HepG2 (cell line): Measurements from ENCODE around the gene TMEM260. TPM values are rescaled to one million over a fixed set of nuclear protein-coding genes. Genes with fewer than 3 reads are reported as not detected.

Experiments used
- ATAC-seq: fragments of 200-7000 bp; cut with Tn5 transposase; 3 replicates; pipeline ENCODE4 v1.9.1; 2020; ENCODE audit warnings: mild to moderate bottlenecking, moderate library complexity
- BruUV-seq: library from RNA; stranded (reverse); fragments of 400-500 nt; replicated peaks from 2 replicates; lab custom pipeline; 2021; lab: Mats Ljungman, UMichigan
- CTCF ChIA-PET: fragments of 300-600 bp; formaldehyde crosslinking; extraction: SDS; loops from one replicate; lab custom pipeline; 2021; ENCODE audit warnings: low total read pairs, inconsistent platforms, low intra/inter-chr PET ratio; lab: Yijun Ruan, JAX
- POLR2A ChIA-PET: fragments of 350-600 bp; sonication (Branson Sonifier 250); formaldehyde crosslinking; loops from one replicate; lab custom pipeline; 2020; ENCODE audit warnings: antibody characterized with exemption, inconsistent platforms; lab: Yijun Ruan, JAX
- DNase-seq: peaks from one replicate; pipeline ENCODE4 v3.0.0-alpha.2; 2015; ENCODE audit warnings: low spot score
- FAIRE-seq: peaks from 3 replicates; lab custom pipeline; 2011; peaks lifted over from hg19 to GRCh38; lab: Jason Lieb, UNC
- H2AFZ ChIP-seq: one replicate; pipeline ENCODE4 v1.6.1; 2011; ENCODE audit warnings: low read length, inconsistent platforms
- H3K27ac ChIP-seq: fragments of 300-600 bp; 3 replicates; pipeline ENCODE4 v1.8.0; 2011; ENCODE audit warnings: mixed run types, mild to moderate bottlenecking, mixed read lengths, low read length, inconsistent platforms; ENCODE audit not compliant: insufficient read depth; ENCODE audit errors: extremely low read length
- H3K27me3 ChIP-seq, 2 experiments: fragments of 200-600 bp in 1 of 2; 2 replicates in 1 of 2; 3 replicates in 1 of 2; pipeline versions ENCODE4 v1.6.0 to v1.8.0; 2011; ENCODE audit warnings: low read length in 2 of 2, mild to moderate bottlenecking in 2 of 2, moderate library complexity in 2 of 2, inconsistent platforms in 1 of 2; ENCODE audit not compliant: insufficient read depth in 2 of 2, control insufficient read depth in 1 of 2
- H3K36me3 ChIP-seq, 2 experiments: fragments of 200-600 bp in 1 of 2; replicated peaks in 1 of 2; 2 replicates in 1 of 2; 3 replicates in 1 of 2; pipeline versions ENCODE4 v1.5.1 to v1.8.0; 2011; ENCODE audit warnings: low read length in 2 of 2, inconsistent platforms in 1 of 2; ENCODE audit not compliant: insufficient read depth in 2 of 2, control insufficient read depth in 1 of 2
- H3K4me1 ChIP-seq: 2 replicates; pipeline ENCODE4 v1.5.1; 2012; ENCODE audit warnings: low read length, inconsistent platforms; ENCODE audit not compliant: insufficient read depth
- H3K4me2 ChIP-seq: 2 replicates; pipeline ENCODE4 v1.6.0; 2011; ENCODE audit warnings: low read depth, low read length, inconsistent platforms
- H3K4me3 ChIP-seq, 3 experiments: fragments of 200-600 bp in 1 of 3; sonication (generic), shearing (Covaris generic) in 1 of 3; replicated peaks in 1 of 3; 2 replicates each; pipeline ENCODE4 v1.5.1; 2011 to 2016; ENCODE audit warnings: low read length in 3 of 3, inconsistent platforms in 2 of 3, low read depth in 2 of 3, mild to moderate bottlenecking in 2 of 3, control low read depth in 1 of 3, mixed read lengths in 1 of 3; ENCODE audit not compliant: insufficient read depth in 1 of 3
- H3K79me2 ChIP-seq: one replicate; pipeline ENCODE4 v1.6.1; 2011; ENCODE audit warnings: low read length, inconsistent platforms; ENCODE audit not compliant: insufficient read depth
- H3K9ac ChIP-seq: 2 replicates; pipeline ENCODE4 v1.6.0; 2011; ENCODE audit warnings: mild to moderate bottlenecking, low read depth, low read length, inconsistent platforms; ENCODE audit not compliant: insufficient read depth
- H3K9me3 ChIP-seq: 2 replicates; pipeline ENCODE4 v1.5.1; 2012; ENCODE audit warnings: mild to moderate bottlenecking, low read length
- H4K20me1 ChIP-seq: 2 replicates; pipeline ENCODE4 v1.6.0; 2011; ENCODE audit warnings: inconsistent platforms, mild to moderate bottlenecking, low read length, moderate library complexity; ENCODE audit not compliant: insufficient read depth
- CBX2 ChIP-seq, 2 experiments: fragments of 200-600 bp in 1 of 2; sonication (generic); formaldehyde crosslinking in 1 of 2; IDR thresholded peaks; 2 replicates each; pipeline versions ENCODE4 v1.7.0 to v1.8.1; 2018 to 2022; ENCODE audit warnings: low read depth in 2 of 2, low read length in 1 of 2, mild to moderate bottlenecking in 1 of 2, missing genetic modification reagents in 1 of 2
- CSRNP1 ChIP-seq: sonication (generic); formaldehyde crosslinking; IDR thresholded peaks from 2 replicates; pipeline ENCODE4 v1.8.1; 2023; ENCODE audit warnings: mild to moderate bottlenecking, missing genetic modification reagents
- E2F2 ChIP-seq: sonication (generic); formaldehyde crosslinking; IDR thresholded peaks from 2 replicates; pipeline ENCODE4 v1.4.0; 2020; ENCODE audit warnings: missing genetic modification reagents, borderline replicate concordance
- HMGA1 ChIP-seq: sonication (generic); formaldehyde crosslinking; conservative IDR thresholded peaks from 2 replicates; pipeline ENCODE4 v1.4.0; 2020; ENCODE audit warnings: missing genetic modification reagents
- TBX2 ChIP-seq: sonication (generic); formaldehyde crosslinking; IDR thresholded peaks from 2 replicates; pipeline ENCODE4 v1.5.0; 2020; ENCODE audit warnings: missing genetic modification reagents, mild to moderate bottlenecking, borderline replicate concordance
- TFDP1 ChIP-seq: IDR thresholded peaks from 2 replicates; pipeline ENCODE4 v1.6.1; 2016; ENCODE audit warnings: missing compliant biosample characterization, missing genetic modification reagents, borderline replicate concordance
- THYN1 ChIP-seq: sonication (generic); formaldehyde crosslinking; IDR thresholded peaks from 2 replicates; pipeline ENCODE4 v1.8.1; 2023; ENCODE audit warnings: low read depth, mild to moderate bottlenecking, moderate library complexity, missing genetic modification reagents, borderline replicate concordance
- ZNF318 ChIP-seq: sonication (generic); formaldehyde crosslinking; IDR thresholded peaks from 2 replicates; pipeline ENCODE4 v1.4.0; 2020; ENCODE audit warnings: mild to moderate bottlenecking, missing genetic modification reagents
- ZNF343 ChIP-seq: sonication (generic); formaldehyde crosslinking; IDR thresholded peaks from 2 replicates; pipeline ENCODE4 v1.4.0; 2020; ENCODE audit warnings: mild to moderate bottlenecking, missing genetic modification reagents
- ZNF790 ChIP-seq: sonication (generic); formaldehyde crosslinking; IDR thresholded peaks from 2 replicates; pipeline ENCODE4 v1.8.0; 2022; ENCODE audit warnings: missing genetic modification reagents, mild to moderate bottlenecking, borderline replicate concordance
- in situ Hi-C: cut with HindIII; loops from 2 replicates; pipeline ENCODE4 v1.10.0; 2017; ENCODE audit warnings: low pct_unique_long_range_greater_than_20kb; ENCODE audit not compliant: extremely low pct_ligation_motif_present
- intact Hi-C: fragments of 100-400 bp; cut with micrococcal nuclease; formaldehyde crosslinking; loops from one replicate; pipeline ENCODE4 v1.10.0; 2022; ENCODE audit not compliant: unreplicated experiment
- polyA plus RNA-seq, 8 experiments: library from polyadenylated mRNA; depleted of rRNA in 3 of 8; stranded (reverse) in 7 of 8; unstranded in 1 of 8; fragments of >200 nt; fragmentation: Illumina TruSeq in 4 of 8; extraction: Trizol in 4 of 8; gene quantifications; 2 replicates each; pipeline versions ENCODE4 v1.2.1 to v1.2.3, GENCODE V29; 2011 to 2016; ENCODE audit warnings: low read depth in 4 of 8, missing spikeins in 1 of 8, mixed read lengths in 1 of 8; ENCODE audit not compliant: insufficient read depth in 1 of 8
- total RNA-seq, 5 experiments: library from RNA; depleted of rRNA; stranded (reverse); fragments of >200 nt; fragmentation: Illumina TruSeq; extraction: Trizol; gene quantifications; 2 replicates each; pipeline ENCODE4 v1.2.3, GENCODE V29; 2016; ENCODE audit warnings: low read depth in 1 of 5

Gene TMEM260
- total and polyA plus RNA-seq, 2 of the 13 experiments (the other 11 are each of a cell fraction or from before 2014, with no cell fraction given), result 7.7 to 9.3 TPM

GRCh38 chr14:56617084-56617483, 37.5 kb downstream of the TMEM260 start:
- no peak overlapping the region for H3K4me3 ChIP-seq
- ATAC-seq (no peak), DNase-seq (no peak), FAIRE-seq (no peak)
- H3K9me3 ChIP-seq, result no peaks in the 10 kb centered on the region
- ChIA-PET POLR2A (no interaction called here), CTCF (no interaction called here)
- H3K79me2 ChIP-seq, result no peaks in the 10 kb centered on the region
- H3K27me3 ChIP-seq, result no peaks in the 10 kb centered on the region
- H3K9ac ChIP-seq, result no peak overlapping the region
- H3K4me2 ChIP-seq, result no peak overlapping the region
- H3K27ac ChIP-seq, result no peak overlapping the region
- no peak overlapping the region for H2AFZ ChIP-seq
- no TSS peak for BruUV-seq
- H4K20me1 ChIP-seq, result no peaks in the 10 kb centered on the region
- no peak for TF ChIP-seq CSRNP1 (CRISPR knock-in tag)
- TF ChIP-seq CBX2 (IDR thresholded peaks at IDR 0.05; ENCODE audit: low read depth, low read length), result no peak
- no peak for TF ChIP-seq CBX2 (CRISPR knock-in tag; IDR thresholded peaks at IDR 0.05; ENCODE audit: low read depth)
- no peak for TF ChIP-seq ZNF343 (CRISPR knock-in tag)
- no peak for TF ChIP-seq ZNF318 (CRISPR knock-in tag)
- TF ChIP-seq ZNF790 (CRISPR knock-in tag), result no peak
- TF ChIP-seq E2F2 (CRISPR knock-in tag), result no peak
- no peak for TF ChIP-seq TBX2 (CRISPR knock-in tag)
- TF ChIP-seq THYN1 (CRISPR knock-in tag), result no peak
- no peak for TF ChIP-seq TFDP1 (CRISPR knock-in tag)
- TF ChIP-seq HMGA1 (CRISPR knock-in tag), result no peak
- intact Hi-C loops, result no loop called here
- peaks cover 0 to 6% of the 10 kb centered on the region in 2 experiments; a peak in 1 of 5 replicates for H3K36me3 ChIP-seq
- in situ Hi-C loops, result no loop called here
- H3K4me1 ChIP-seq, result no peaks in the 10 kb centered on the region
